Pancreas (tissue), 10 donors: ENCODE measurements around the gene CLEC17A. TPM values are rescaled to one million over a fixed set of nuclear protein-coding genes. Genes with fewer than 3 reads are reported as not detected.
"Not testable (repeated sequence)": the region's sequence is repeated elsewhere in the genome, so short reads cannot be mapped to it uniquely, and the experiment has no call there.

ENCODE experiments used
- ATAC-seq, 4 donors: fragments of 200-7000 bp; cut with Tn5 transposase; one replicate each; pipeline versions ENCODE4 v1.8.0 to v1.9.1; 2020; ENCODE audit warnings: mild to moderate bottlenecking in 4 of 4, moderate library complexity in 4 of 4
- DNase-seq, 6 donors: peaks; one replicate each; pipeline ENCODE4 v3.0.0-alpha.2; 2020
- FAIRE-seq: peaks from 2 replicates; lab custom pipeline; 2012; peaks lifted over from hg19 to GRCh38; lab: Jason Lieb, UNC
- H3K27ac ChIP-seq, 4 donors: fragments of 200-600 bp; sonication (generic); 1 replicate in 3 of 4; 2 replicates in 1 of 4; pipeline versions ENCODE4 v1.5.0 to v1.8.0; 2020
- H3K27me3 ChIP-seq, 4 donors: fragments of 200-600 bp; one replicate each; pipeline ENCODE4 v1.8.0; 2021
- H3K36me3 ChIP-seq, 3 donors: fragments of 200-600 bp; sonication (generic) in 1 of 3; one replicate each; pipeline versions ENCODE4 v1.5.0 to v1.8.0; 2020 to 2021
- H3K4me1 ChIP-seq, 3 donors: fragments of 200-600 bp; one replicate each; pipeline ENCODE4 v1.8.0; 2021
- H3K4me3 ChIP-seq, 4 donors: fragments of 200-600 bp; sonication (generic) in 2 of 4; one replicate each; pipeline versions ENCODE4 v1.5.0 to v1.8.0; 2020 to 2021
- H3K9me3 ChIP-seq, 4 donors: fragments of 200-600 bp; one replicate each; pipeline ENCODE4 v1.8.0; 2021
- CTCF ChIP-seq, 4 donors: fragments of 200-600 bp; sonication (generic) in 3 of 4; IDR thresholded peaks; one replicate each; pipeline versions ENCODE4 v1.5.0 to v1.8.0; 2021; ENCODE audit warnings: antibody characterized with exemption in 4 of 4
- WGBS, 2 donors: extraction: QIAGEN DNeasy Blood & Tissue Kit; methylation state at CpG; one replicate each; pipeline ENCODE4 v1.1.7; 2013; 5-methylcytosine and 5-hydroxymethylcytosine counted together
- intact Hi-C, 3 donors: fragments of 100-400 bp; cut with DNase I; formaldehyde crosslinking; loops; one replicate each; pipeline versions ENCODE4 v1.11.1 to v1.14.2; 2022
- polyA plus RNA-seq, 2 donors: library from polyadenylated mRNA; stranded (reverse); fragments of 200-250 nt; gene quantifications; one replicate each; pipeline ENCODE4 v1.2.3, GENCODE V29; 2013
- total RNA-seq, 6 donors: library from RNA; stranded (reverse); fragmentation: NEBNext Ultra II Directional in 4 of 6; extraction: Animal tissue kit (Norgen Biotek cat#: 25700) in 4 of 6; gene quantifications; one replicate each; pipeline versions ENCODE4 v1.2.1 to v1.2.4, GENCODE V29; 2021 to 2023
- donor health status: healthy with polysubstance abuse.
- donor health status: DM: no; HTN: no; CAD: no; lungs with moderate emphysema.
- donor health status: DM: no; HTN: no; CAD: no.
- donor health status: control.
- donor health status: control.
- donor health status: Bipolar disorder and iron deficiency.
- donor health status: DM: yes; HTN: yes; CAD: no.
- donor health status: DM: no; HTN: no; CAD: no.
- donor health status: DM: no; HTN: no; CAD: no.
- donor health status: DM: yes; HTN: yes; CAD: no.

CLEC17A gene
- total and polyA plus RNA-seq, 8 donors, result 0.09 to 0.15 (median 0.12) TPM; not detected in 4

GRCh38 chr19:14612657-14613056 is 29.8 kb downstream of the CLEC17A start:
- 68 to 80% methylated on average over 4 of the region's 4 CpGs for WGBS, 2 donors
- Histone ChIP-seq H3K4me1 (no peaks in the 10 kb centered on the region), H3K9me3 (no peaks in the 10 kb centered on the region), H3K27ac (no peak overlapping the region), H3K4me3 (no peak overlapping the region), H3K27me3 (no peaks in the 10 kb centered on the region), H3K36me3 (no peaks in the 10 kb centered on the region)
- intact Hi-C loops, result no loop called here
- no peak for TF ChIP-seq CTCF (IDR thresholded peaks at IDR 0.05)
- FAIRE-seq, result no peak
- no peak for ATAC-seq
- DNase-seq, result no peak

- H3K36me3 ChIP-seq, ATAC-seq, DNase-seq, H3K4me3 ChIP-seq, H3K27ac ChIP-seq, H3K27me3 ChIP-seq, H3K4me1 ChIP-seq, H3K9me3 ChIP-seq, intact Hi-C loops, FAIRE-seq: not testable (repeated sequence)
- WGBS, 2 donors, result 59 to 63% methylated on average over 14 of the region's 14 CpGs
Observed at GRCh38 chr19:14613399-14614098, 30.7 kb downstream of the CLEC17A start.

GRCh38 chr19:14614099-14614412 is 31.2 kb downstream of the CLEC17A start:
- Histone ChIP-seq H3K27ac (no peak overlapping the region), H3K36me3 (no peaks in the 10 kb centered on the region), H3K9me3 (no peaks in the 10 kb centered on the region), H3K27me3 (no peaks in the 10 kb centered on the region), H3K4me3 (no peak overlapping the region), H3K4me1 (no peaks in the 10 kb centered on the region)
- peak in 1 of 4 donors; percentile 39 for ATAC-seq
- TF ChIP-seq CTCF (IDR thresholded peaks at IDR 0.05), result no peak
- DNase-seq, result no peak
- intact Hi-C loops, result no loop called here
- no peak for FAIRE-seq
- 47 to 50% methylated on average over 4 of the region's 4 CpGs for WGBS, 2 donors

GRCh38 chr19:14615623-14616022 is 32.7 kb downstream of the CLEC17A start:
- Histone ChIP-seq H3K9me3 (no peaks in the 10 kb centered on the region), H3K36me3 (no peaks in the 10 kb centered on the region), H3K4me3 (no peak overlapping the region), H3K4me1 (no peaks in the 10 kb centered on the region), H3K27ac (no peak overlapping the region), H3K27me3 (no peaks in the 10 kb centered on the region)
- FAIRE-seq (no peak), DNase-seq (no peak), ATAC-seq (no peak)
- 82 to 83% methylated on average over 8 of the region's 8 CpGs for WGBS, 2 donors
- intact Hi-C loops, result no loop called here
- TF ChIP-seq CTCF (IDR thresholded peaks at IDR 0.05), result no peak

GRCh38 chr19:14616407-14616806 is 33.5 kb downstream of the CLEC17A start:
- no peaks in the 10 kb centered on the region for H3K9me3 ChIP-seq
- intact Hi-C loops, result no loop called here
- no peaks in the 10 kb centered on the region for H3K36me3 ChIP-seq
- no peak for TF ChIP-seq CTCF (IDR thresholded peaks at IDR 0.05)
- no peaks in the 10 kb centered on the region for H3K27me3 ChIP-seq
- FAIRE-seq (no peak), ATAC-seq (no peak), DNase-seq (no peak)
- no peaks in the 10 kb centered on the region for H3K4me1 ChIP-seq
- no peak overlapping the region for H3K27ac ChIP-seq
- WGBS, 2 donors, result 80 to 86% methylated on average over 3 of the region's 3 CpGs
- no peak overlapping the region for H3K4me3 ChIP-seq
